DMS53 treated with DMSO at 0.1 percent for 48 hours (cell line): Measurements from ENCODE around the gene TSPY4.
"Not testable (repeated sequence)": the region's sequence is repeated elsewhere in the genome, so short reads cannot be mapped to it uniquely, and the experiment has no call there.

Source experiments
- DNase-seq: peaks from one replicate; lab custom pipeline; 2025; ENCODE audit not compliant: unreplicated experiment; lab: John Stamatoyannopoulos, UW

TSPY4 gene, protein sequence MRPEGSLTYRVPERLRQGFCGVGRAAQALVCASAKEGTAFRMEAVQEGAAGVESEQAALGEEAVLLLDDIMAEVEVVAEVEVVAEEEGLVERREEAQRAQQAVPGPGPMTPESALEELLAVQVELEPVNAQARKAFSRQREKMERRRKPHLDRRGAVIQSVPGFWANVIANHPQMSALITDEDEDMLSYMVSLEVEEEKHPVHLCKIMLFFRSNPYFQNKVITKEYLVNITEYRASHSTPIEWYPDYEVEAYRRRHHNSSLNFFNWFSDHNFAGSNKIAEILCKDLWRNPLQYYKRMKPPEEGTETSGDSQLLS

DNA sequence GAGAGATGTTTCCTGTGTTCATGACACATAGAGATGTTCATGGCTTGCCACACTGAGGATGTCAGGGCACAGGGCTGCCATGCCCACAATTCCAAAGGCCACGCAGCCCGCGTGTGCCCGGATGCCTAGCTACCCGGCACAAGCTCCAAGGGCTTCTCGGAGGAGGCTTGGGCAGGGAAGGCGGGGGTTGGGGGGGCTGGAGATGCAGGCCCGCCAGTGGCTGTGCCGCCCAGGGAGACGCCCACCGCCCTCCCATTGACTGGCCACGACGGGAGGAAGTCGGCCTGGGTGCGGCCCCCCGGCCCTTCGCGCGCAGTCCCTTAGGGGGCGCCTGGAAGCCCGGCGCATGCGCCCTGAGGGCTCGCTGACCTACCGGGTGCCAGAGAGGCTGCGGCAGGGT is at the start of gene TSPY4:
TSPY4 (plus strand) TSS at position 301 of the 400 bp plus-strand sequence; CDS start at position 347, 46 bp downstream.
- not testable (repeated sequence) for DNase-seq

DNA sequence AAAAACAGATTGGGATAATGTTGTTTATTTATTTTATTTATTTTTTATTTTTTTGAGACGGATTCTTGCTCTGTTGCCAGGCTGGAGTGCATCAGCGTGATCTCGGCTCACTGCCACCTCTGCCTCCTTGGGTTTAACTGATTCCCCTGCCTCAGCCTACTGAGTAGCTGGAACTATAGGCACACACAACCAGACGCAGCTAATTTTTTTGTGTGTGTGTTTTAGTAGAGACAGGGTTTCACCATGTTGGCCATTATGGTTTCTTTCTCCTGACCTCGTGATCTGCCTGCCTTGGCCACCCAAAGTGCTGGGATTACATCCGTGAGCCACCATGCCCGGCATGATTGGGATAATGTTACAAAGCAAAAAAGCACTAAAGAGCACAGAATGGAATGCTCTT is 16.3 kb upstream of the TSPY4 start:
- DNase-seq = no peak

DNA sequence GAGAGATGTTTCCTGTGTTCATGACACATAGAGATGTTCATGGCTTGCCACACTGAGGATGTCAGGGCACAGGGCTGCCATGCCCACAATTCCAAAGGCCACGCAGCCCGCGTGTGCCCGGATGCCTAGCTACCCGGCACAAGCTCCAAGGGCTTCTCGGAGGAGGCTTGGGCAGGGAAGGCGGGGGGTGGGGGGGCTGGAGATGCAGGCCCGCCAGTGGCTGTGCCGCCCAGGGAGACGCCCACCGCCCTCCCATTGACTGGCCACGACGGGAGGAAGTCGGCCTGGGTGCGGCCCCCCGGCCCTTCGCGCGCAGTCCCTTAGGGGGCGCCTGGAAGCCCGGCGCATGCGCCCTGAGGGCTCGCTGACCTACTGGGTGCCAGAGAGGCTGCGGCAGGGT is 20.2 kb downstream of the TSPY4 start, which contains the start of gene TSPY8:
TSPY8 (plus strand) TSS at position 301 of the 400 bp plus-strand sequence; CDS start at position 347, 46 bp downstream.
- DNase-seq = not testable (repeated sequence)
